ENCODE measurements around the gene SGMS1. TPM values are rescaled to one million over a fixed set of nuclear protein-coding genes. Genes with fewer than 3 reads are reported as not detected.
"Not testable (repeated sequence)": the region's sequence is repeated elsewhere in the genome, so short reads cannot be mapped to it uniquely, and the experiment has no call there.

The SGMS1 gene
- total RNA-seq, 1 donor from 2014 or later = 111 TPM

DNA sequence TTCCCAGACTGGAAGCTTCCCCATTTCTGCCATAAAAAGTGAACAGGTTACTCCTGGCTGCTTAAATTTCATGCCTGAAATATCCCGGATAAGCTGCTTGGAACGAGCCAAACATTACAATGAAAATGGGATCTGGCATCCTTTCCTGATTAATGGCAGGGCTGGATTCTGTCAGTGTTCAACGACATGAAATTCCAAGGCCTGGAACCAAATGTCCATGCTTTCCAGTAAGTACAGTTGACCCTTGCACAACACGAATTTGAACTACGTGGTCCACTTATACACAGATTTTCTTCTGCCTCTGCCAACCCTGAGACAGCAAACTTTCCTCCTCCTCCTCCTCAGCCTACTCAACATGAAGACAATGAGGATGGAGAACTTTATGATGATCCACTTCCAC is 65.4 kb downstream of the SGMS1 start:
- DNase-seq (ENCODE audit: low spot score) = peak; percentile 75

DNA sequence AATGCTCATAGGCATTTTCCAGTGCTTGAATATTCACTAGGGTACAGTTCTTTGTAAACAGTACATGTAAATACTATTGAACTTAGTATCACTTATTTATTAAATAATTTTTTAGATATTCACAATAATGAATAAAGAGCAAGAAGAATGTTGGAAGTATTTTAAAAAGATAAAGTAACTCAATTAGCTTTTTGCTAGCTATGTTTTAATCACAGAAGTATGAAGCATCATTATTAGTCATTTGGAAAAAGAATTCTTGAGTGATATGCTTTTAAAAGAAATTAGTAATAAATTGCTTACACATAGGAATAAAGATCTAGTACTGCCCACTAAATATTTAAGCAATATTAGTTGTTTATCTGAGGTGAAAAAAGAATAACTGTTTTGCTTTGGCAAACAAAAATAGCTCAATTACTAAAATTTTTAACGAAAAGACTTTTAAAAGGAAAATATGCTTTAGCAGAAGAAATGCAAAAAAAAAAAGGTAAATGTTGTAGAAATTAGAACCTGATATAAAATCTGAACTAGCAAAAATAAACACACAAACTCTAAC is 66.5 kb downstream of the SGMS1 start:
- DNase-seq (ENCODE audit: low spot score) = no peak

DNA sequence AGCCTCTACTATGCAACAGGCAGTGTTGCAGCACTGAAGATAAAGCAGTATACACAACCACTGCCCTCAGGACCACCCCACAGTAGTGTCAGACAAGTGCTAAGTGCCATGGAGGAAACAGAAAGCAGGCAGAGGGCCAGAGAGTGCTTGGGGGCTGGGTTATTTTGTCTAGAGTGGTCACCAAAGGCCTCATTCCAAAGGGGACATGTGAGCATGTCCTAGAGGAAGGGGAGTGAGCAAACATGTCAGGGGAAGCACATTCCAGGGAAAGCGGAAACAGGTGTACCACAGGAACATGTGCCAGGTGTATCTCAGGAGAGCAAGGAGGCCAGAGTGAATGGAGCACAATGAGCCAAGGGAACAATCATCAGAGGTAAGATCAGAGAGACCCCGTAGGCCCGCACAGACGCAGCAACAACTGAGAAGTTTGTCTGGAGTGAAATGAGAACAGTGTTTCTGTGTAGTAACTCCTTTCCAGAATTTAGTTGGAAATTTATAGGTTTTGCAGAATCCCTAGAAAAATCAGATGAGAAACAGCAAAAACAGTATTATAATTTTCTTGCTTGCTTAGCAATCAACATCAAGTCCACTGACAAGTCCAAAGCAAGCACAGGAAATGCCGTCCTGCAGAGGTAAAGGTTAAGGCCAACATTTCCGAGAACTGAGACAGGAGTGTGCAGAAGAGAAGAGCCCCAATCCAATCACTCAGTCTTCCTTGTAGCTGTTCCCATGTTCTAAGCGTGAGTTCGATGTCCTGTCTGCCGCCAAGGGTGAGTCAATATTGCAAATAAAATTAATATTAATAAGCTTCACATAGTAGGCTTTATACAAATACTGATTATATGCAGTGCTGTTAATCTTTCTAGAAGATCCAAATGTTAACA is 67.3 kb downstream of the SGMS1 start:
- DNase-seq (ENCODE audit: low spot score) = no peak

DNA sequence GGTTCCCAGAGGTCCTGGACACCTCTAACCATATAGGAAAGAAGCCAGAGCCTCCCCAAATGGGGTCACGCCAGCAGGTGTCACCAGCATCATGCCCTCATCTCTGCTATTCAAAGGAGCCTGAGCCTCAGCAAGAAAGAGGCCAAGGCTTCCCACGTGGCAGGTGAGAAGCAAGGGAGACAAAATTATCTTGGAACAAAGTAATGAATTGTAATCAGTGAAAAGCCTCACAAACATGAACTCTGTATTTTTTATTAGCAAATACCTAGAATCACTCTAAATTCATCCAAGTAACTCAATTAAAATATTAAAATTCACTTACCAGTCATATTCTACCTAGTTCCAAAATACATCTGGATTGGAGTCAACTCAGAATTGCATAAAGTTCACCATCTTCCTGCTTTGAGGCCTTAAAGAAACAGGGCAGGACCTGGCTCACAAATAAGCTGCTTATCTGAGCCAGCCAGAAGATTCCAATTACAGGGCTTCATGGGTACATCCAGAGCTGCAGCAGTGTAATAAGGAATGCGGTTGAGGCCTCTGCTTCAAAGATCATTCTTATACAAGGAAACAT is 68.7 kb downstream of the SGMS1 start:
- peak; percentile 94 for DNase-seq (ENCODE audit: low spot score)

DNA sequence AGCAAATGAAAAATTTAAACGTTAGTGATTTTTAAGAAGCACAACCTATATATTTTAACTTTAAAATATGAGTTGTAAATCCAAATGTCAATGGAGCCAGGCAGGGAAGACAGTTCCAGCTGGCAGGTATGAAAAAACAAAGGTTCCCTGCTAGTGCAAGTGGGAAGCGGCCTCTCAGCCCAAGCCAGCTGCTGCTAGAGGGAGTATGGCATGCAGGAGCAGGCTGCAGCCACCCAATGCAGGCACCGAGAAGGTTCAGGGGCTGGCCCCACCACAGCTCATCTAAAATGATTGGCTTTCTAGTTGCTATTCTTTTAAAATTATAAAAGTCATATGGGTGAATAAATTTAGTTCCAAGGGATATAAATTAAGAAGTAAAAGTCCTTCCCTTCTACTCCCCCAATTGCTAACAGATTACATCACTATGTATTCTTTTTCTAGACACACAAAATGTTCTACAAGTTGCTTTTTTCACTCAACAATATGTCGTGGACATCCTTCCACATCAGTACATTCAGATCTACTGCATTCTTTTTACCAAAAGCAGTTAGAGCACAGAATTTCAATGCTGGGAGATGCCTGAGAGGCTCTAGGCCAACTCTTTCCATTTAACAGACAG is 69.3 kb downstream of the SGMS1 start:
- no peak for DNase-seq (ENCODE audit: low spot score)

DNA sequence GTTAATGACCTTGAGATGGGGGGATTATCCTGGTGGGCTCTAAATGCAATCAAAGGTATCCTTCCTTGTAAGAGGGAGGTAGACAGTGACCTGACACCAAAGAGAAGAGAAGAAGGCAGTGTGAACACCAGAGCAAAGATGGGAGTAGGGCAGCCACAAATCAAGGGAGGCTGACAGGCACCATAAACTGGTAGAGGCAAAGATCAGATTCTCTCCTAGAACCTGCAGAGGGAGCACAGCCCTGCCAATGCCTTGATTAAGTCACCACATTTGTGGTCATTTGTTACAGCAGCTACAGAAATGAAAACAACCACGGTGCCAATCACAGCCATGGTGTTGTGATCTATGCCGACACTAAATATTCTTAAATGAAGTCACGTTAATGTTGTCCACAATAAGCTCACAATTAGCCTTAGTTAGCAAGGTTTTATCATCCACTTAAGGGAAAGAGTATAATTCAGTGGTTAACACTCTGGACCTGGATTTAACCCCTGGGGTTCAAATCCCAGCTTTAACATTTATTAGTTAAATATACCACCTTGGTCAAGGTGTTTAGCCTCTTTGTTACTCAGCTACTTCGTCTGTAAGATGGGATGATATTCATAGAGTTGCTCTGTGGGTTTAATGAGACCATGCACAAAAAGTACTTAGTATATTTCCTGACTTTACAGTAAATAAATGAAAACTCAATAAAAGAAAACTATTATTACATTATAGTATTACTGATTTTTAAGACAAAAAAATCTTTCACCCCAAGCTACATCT is 70.8 kb downstream of the SGMS1 start:
- peak; percentile 25 for DNase-seq (ENCODE audit: low spot score)

DNA sequence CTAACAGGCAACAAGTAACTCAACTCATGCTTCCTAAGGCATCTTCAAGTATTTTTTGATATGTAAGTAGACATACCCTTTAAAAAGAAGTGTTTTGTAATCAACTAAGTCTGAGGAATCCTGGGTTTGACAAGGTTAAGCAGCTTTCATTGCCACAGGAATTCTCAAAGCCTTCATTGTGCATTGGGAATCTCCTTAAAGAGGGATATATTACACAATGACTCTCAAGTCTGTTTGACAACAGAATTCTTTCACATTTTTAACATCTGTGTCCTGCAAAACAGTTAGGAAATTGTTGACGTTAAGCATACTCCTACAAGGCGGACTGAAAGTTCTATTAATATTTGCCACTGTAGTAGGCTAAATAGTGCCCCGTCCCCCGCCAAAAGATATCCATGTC is 71.4 kb downstream of the SGMS1 start:
- DNase-seq (ENCODE audit: low spot score) = peak; percentile 75

DNA sequence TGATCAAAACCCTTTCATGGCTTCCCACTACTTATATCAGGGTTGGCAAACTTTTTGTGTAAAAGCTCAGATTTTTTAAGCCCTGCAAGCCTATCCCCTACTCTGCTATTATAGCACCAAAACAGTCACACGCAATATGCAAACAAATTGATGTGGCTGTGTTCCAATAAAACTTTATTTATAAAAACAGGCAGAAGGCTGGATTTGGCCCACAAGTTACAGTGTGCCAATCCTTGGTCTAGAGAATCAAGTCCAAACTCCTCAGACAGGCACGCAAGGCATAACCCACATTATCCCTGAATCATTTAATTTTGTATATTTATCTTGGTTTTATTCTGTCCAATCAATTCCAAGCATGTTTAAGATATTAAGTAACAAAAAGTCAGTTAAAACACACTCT is 71.9 kb downstream of the SGMS1 start:
- DNase-seq (ENCODE audit: low spot score) = no peak

DNA sequence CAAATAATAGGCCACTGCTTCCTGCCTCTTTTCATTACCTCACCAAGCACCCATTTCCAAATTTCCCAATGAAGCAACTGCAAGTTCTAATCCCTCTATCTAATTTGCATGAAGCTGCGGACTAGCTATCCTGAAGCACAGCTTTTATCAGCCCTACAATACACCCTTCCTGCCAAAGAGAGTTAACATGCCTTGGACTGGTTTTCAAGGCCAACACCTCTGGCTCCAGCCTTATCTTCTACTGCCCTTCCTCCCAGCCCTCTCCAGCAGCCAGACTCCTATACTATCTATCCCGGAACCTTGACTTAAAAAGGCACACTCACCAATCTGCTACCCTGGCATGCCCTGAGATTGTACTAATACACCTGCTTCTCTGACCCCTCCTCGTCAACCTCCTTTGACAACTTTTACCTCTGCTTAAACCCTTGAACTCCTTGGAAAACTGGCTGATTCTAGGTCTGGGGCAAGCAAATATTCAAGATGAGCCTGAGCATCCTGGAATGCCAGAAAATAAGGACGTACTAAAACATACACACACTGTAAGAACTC is 73.4 kb downstream of the SGMS1 start:
- DNase-seq (ENCODE audit: low spot score) = peak; percentile 58

DNA sequence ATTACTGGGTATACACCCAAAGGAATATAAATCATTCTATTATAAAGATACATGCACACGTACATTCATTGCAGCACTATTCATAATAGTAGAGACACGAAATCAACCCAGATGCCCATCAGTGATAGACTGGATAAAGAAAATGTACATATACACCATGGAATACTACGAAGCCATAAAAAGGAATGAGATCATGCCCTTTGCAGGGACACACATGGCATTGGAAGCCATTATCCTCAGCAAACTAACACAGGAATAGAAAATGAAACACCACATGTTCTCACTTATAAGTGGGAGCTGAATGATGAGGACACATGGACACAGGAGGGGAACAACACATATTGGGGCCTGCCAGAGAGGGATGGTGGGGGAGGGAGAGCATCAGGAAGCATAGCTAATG is 74.6 kb downstream of the SGMS1 start:
- not testable (repeated sequence) for DNase-seq (ENCODE audit: low spot score)

DNA sequence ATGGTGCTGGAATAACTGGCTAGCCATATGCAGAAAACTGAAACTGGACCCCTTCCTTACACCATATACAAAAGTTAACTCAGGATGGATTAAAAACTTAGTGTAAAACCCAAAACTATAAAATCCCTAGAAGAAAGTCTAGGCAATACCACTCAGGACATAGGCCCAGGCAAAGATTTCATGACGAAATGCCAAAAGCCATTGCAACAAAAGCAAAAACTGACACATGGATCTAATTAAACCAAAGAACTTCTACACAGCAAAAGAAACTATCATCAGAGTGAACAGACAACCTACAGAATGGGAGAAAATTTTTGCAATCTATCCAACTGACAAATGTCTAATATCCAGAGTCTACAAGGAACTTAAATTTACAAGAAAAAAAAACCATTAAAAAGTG is 75.3 kb downstream of the SGMS1 start:
- DNase-seq (ENCODE audit: low spot score) = not testable (repeated sequence)

DNA sequence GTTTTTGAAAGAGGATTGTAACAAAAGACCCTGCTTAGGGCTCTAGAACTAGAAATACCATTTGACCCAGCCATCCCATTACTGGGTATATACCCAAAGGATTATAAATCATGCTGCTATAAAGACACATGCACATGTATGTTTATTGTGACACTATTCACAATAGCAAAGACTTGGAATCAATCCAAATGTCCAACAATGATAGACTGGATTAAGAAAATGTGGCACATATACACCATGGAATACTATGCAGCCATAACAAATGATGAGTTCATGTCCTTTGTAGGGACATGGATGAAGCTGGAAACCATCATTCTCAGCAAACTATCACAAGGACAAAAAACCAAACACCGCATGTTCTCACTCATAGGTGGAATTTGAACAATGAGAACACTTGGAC is 77.5 kb downstream of the SGMS1 start:
- not testable (repeated sequence) for DNase-seq (ENCODE audit: low spot score)

DNA sequence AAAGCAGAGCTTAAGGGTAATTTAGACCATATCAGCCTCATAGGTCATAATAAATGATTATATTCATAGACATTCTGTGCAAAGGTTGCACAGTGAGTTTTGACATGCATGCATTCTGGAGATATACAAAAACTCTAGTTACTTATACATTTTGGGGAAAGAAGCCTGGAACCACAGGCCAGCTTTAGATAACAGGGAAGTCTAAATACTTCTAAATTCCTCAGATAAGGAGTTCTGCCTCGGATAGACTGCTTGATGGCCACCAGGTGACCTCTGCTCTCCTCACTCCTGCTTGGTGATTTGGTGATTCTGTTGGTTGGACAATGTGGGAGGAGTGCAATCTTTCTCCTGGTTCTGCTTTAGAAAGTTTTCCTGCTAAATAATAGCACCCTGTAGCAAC is 77.9 kb downstream of the SGMS1 start:
- peak; percentile 76 for DNase-seq (ENCODE audit: low spot score)

DNA sequence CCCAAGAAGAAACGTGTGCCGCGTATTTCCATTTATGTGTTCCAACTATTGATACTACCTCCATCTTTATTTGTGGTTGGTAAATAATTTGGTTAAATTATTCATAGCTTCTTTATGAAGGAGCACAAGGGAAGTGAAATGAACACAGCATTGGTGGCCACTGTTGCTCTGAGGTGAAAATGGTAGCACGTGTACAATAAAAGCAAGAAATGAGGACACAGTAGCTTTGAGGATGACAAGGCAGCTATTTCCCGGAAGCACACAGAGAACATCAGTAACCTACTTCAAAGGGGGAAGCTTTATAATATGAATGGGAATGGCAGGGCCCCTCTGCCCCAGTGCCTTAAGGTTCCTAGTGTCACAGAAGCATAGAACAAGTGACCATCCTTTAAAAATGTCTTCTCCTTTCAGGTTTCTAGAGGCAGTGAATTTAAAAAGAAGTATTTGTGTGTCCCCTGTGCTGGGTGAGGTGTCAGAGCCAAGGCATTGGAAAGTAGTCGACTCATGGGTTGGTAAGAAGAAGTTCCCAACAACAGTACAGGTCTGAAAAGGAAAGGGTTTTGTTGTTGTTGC is 78.8 kb downstream of the SGMS1 start:
- no peak for DNase-seq (ENCODE audit: low spot score)

DNA sequence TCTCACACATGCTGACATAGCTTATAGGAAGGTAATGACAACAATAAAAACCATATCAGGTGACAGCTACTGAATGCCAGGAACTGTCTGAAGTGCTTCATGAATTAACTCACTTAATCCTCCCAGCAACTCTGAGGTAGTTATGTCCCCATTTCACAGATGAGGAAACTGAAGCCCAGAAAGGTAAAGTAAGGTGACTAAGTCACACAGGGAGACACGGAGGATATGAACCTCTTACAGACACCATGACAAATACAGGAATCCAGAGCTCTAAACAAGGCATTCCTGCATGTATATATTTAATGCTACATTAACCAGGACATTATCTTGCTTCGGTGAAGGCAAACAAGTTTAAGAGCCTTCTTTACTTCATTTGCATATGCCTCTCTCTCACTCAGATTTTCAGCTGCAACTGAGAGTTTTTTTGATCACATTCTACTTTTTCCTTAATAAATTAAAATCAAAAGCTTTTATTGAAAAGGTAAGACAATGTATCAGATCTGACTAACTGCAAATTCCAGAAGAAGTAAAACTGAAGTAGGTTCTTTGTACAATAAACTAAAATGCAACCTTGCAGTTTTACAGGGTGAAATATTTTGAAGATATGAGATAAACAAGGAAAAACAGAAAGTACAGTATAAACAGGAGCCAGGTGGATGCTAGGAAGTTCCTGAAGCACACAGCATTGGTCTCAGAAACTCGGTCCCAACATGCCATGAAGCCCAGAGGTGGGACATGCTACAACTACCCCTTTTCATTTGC is 79.5 kb downstream of the SGMS1 start:
- no peak for DNase-seq (ENCODE audit: low spot score)

DNA sequence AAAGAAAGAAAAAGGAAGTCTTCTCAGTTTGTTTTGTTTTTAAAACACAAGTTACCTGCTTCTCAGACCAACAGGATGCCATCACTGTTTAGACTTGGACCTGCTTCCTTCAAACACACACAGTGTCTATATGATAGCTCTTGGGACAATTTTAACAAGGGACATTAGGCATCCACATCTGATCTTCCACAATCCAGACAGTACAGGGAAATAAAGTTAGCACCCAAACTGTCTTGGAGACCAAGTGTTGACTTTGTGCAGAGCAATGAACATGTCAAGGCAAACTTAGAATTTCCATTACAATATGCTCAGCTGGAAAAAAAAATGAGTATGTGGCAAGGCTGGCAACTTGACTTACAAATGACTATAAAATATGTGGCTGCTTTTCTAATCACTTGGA is 80.9 kb downstream of the SGMS1 start:
- DNase-seq (ENCODE audit: low spot score) = no peak

DNA sequence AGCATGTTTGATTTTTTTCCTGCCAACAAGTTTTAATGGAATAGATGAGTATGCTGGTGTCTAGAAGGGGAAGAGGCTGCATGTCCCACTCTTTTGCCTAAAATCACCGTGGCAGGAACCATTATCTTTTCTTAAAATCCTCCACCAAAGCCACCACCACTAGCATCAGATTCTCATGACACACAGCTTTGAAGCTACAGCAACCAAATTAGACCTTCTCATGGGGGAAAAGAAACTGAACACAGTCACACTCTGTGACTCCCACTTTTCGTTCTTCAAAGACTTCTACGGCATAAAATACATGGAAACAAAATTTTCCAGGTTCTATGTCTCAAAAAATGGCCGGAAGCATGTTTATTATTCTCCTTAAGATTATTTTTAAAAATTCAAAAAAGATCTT is 81.8 kb downstream of the SGMS1 start:
- no peak for DNase-seq (ENCODE audit: low spot score)

DNA sequence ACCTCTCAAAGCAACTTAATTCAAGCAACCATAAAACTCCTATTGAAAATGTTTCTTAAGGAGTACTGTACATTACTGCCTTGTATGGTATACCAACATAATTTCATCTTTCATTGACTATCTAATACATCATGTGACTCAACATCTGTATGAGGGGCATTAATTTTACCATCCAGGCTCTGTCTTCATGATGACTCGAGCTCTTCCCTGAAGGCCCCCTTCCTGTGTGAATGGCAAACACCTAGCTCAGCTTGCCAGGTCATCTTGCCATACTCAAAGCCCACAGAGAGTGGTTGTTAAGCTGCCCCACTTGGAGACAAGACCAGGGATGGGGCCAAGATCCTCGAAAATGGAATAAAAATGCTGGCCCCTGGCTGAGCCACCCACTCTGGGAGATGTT is 82.4 kb downstream of the SGMS1 start:
- DNase-seq (ENCODE audit: low spot score) = no peak

DNA sequence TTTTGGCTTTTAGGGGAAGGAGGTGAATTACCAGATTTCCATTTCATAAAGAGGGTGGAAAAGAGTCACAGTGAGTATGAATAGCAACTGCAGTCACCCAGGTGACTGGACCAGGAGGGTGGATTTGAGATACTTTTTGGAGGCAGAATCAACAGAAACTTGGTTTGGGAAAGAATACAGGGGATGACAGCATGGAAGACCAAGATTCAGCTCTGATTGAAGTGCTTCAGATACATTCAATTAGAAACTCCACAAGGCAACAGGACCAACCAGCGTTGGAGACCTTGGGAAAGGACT is 83.0 kb downstream of the SGMS1 start:
- no peak for DNase-seq (ENCODE audit: low spot score)

DNA sequence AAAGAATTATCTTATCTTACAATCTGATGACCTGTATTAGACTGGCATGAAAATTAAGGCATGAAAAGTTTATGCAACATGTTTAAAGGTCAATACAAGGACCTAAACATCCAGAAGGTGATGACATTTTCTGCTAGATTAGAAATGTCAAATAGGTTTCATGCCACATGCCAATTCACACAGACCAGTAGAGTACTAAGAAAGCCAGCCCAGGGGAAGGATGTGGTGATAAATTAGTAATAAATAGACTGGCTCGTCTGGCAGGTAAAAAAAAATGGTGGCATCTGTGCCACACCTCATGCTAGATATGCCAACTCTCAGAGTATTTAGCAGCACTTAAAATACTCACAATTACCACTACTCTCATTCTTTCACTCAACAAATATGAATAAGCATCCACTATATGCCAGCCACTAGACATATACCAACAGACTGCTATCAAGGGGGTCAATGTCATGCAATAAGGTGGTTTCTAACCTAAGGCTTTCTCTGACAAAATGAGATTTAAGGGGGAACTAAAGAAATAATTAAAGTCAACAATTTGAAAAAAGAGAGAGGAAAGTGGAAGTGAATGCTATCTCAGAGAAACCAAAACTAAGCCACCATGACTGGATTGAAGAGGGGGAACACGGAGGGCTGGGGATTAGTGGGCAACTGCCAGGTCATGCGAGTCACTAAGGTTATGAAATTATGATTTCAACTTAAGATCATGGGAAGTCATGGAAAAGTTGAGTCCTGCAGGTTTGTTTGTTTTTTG is 83.5 kb downstream of the SGMS1 start:
- no peak for DNase-seq (ENCODE audit: low spot score)

Data from umbilical cord (tissue), 2 donors.